GM10847 (cell line): ENCODE measurements around the gene GIT1.

Experiments
- POLR2A ChIP-seq: IDR thresholded peaks from 2 replicates; pipeline ENCODE4 v1.6.1; 2011; ENCODE audit not compliant: insufficient read length; ENCODE audit errors: extremely low read depth

GIT1 gene

GRCh38 chr17:29607557-29608195 is 18.2 kb upstream of the GIT1 start:
- TF ChIP-seq POLR2A: no peak

- TF ChIP-seq POLR2A: no peak
Observed at GRCh38 chr17:29603109-29603674, 13.7 kb upstream of the GIT1 start.

GRCh38 chr17:29597361-29598172 is 8.1 kb upstream of the GIT1 start:
- no peak for TF ChIP-seq POLR2A

GRCh38 chr17:29596811-29597210 is 7.4 kb upstream of the GIT1 start:
- TF ChIP-seq POLR2A: no peak

- TF ChIP-seq POLR2A: no peak
Observed at GRCh38 chr17:29595943-29596774, 6.7 kb upstream of the GIT1 start.

- no peak for TF ChIP-seq POLR2A
Observed at GRCh38 chr17:29595107-29595942, 5.9 kb upstream of the GIT1 start.

- no peak for TF ChIP-seq POLR2A
Observed at GRCh38 chr17:29594519-29595090, 5.2 kb upstream of the GIT1 start.

GRCh38 chr17:29593591-29594518 is 4.4 kb upstream of the GIT1 start:
- TF ChIP-seq POLR2A: no peak

- no peak for TF ChIP-seq POLR2A
Observed at GRCh38 chr17:29592850-29593551, 3.6 kb upstream of the GIT1 start, which contains the start of gene ANKRD13B. ANKRD13B (plus strand) TSS chr17:29593132; CDS start chr17:29593622, 490 bp downstream.

GRCh38 chr17:29591737-29592608 is 2.5 kb upstream of the GIT1 start:
- no peak for TF ChIP-seq POLR2A

- no peak for TF ChIP-seq POLR2A
Observed at GRCh38 chr17:29591146-29591736, 1.8 kb upstream of the GIT1 start.

GRCh38 chr17:29590411-29591145 is 1.1 kb upstream of the GIT1 start:
- no peak for TF ChIP-seq POLR2A
